Measurements from ENCODE around the gene SCYGR4. TPM values are rescaled to one million over a fixed set of nuclear protein-coding genes. Genes with fewer than 3 reads are reported as not detected.

The SCYGR4 gene
- total RNA-seq, 3 donors from 2014 or later = not detected

DNA sequence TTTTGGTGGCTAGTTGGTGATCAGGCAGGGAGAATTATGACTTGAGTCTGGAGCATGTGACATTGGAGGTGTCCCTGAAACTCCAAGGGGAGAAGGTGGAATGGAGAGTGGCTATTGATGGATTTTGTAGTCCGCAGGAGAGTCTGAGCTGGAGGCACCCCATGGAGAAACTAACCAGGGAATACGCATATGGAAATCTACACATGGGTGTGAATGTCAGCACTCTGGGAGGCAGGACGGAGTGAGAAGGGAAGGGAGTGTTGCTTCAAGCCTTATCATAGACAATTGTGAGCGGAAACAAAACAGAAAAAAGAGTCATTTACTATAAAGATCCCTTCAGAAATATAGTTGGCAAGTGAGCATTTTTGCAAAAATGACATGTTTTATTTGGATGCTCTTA lies 667 bp upstream of the SCYGR4 start:
- TF ChIP-seq POLR2A (IDR thresholded peaks at IDR 0.05) = no peak
- TF ChIP-seq POLR2AphosphoS5 (IDR thresholded peaks at IDR 0.05) = no peak
- TF ChIP-seq CTCF (IDR thresholded peaks at IDR 0.05) = no peak
- H3K36me3 ChIP-seq = no peaks in the 10 kb centered on the region
- no peak overlapping the region for H3K27ac ChIP-seq
- intact Hi-C loops (cut with DNase I; ENCODE audit: low total_unique reads) = no loop called here
- DNase-seq (ENCODE audit: low spot score in 2 of 2) = no peak
- no peaks in the 10 kb centered on the region for H3K9me3 ChIP-seq
- H3K4me3 ChIP-seq = no peak overlapping the region
- no peaks in the 10 kb centered on the region for H3K4me1 ChIP-seq
- peaks cover 0 to 7% of the 10 kb centered on the region in 2 donors for H3K27me3 ChIP-seq

- no peak overlapping the region for H3K4me3 ChIP-seq
- no peaks in the 10 kb centered on the region for H3K4me1 ChIP-seq
- no peak for TF ChIP-seq POLR2A (IDR thresholded peaks at IDR 0.05)
- TF ChIP-seq POLR2AphosphoS5 (IDR thresholded peaks at IDR 0.05) = no peak
- no peak for TF ChIP-seq CTCF (IDR thresholded peaks at IDR 0.05)
- no peaks in the 10 kb centered on the region for H3K9me3 ChIP-seq
- intact Hi-C loops (cut with DNase I; ENCODE audit: low total_unique reads) = no loop called here
- no peak for DNase-seq (ENCODE audit: low spot score in 2 of 2)
- H3K27ac ChIP-seq = no peak overlapping the region
- H3K36me3 ChIP-seq = no peaks in the 10 kb centered on the region
- no peaks in the 10 kb centered on the region for H3K27me3 ChIP-seq
These were observed 5.9 kb downstream of the SCYGR4 start for GRCh38 chr2:227623226-227623625.

DNA sequence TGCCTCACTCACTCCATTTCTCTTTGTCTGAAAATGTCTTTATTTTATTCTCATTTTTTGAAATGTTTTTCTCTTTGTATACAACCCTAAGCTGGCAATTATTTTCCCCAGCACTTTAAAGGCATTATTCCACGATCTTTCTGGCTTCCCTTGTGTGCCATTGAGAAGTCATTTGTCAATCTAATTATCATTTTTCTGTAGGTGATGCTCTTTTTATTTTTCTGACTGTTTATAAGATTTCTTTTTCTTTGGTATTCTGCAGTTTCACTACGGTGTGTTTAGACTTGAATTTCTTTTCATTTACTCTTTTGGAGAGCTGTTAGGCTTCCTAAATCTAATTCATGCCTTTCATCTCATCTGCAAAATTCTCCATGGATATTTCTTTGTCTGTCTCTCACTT lies 8.1 kb downstream of the SCYGR4 start:
- TF ChIP-seq CTCF (IDR thresholded peaks at IDR 0.05) (no peak), POLR2A (IDR thresholded peaks at IDR 0.05) (no peak), POLR2AphosphoS5 (IDR thresholded peaks at IDR 0.05) (no peak)
- H3K9me3 ChIP-seq = no peaks in the 10 kb centered on the region
- H3K36me3 ChIP-seq = no peaks in the 10 kb centered on the region
- intact Hi-C loops (cut with DNase I; ENCODE audit: low total_unique reads) = no loop called here
- H3K27me3 ChIP-seq = no peaks in the 10 kb centered on the region
- DNase-seq (ENCODE audit: low spot score in 2 of 2) = no peak
- no peak overlapping the region for H3K4me3 ChIP-seq
- no peaks in the 10 kb centered on the region for H3K4me1 ChIP-seq
- H3K27ac ChIP-seq = no peak overlapping the region

- Histone ChIP-seq H3K9me3 (no peaks in the 10 kb centered on the region), H3K4me1 (no peaks in the 10 kb centered on the region), H3K4me3 (no peak overlapping the region), H3K36me3 (no peaks in the 10 kb centered on the region), H3K27ac (no peak overlapping the region), H3K27me3 (no peaks in the 10 kb centered on the region)
- intact Hi-C loops (cut with DNase I; ENCODE audit: low total_unique reads) = no loop called here
- no peak for TF ChIP-seq POLR2AphosphoS5 (IDR thresholded peaks at IDR 0.05)
- no peak for TF ChIP-seq CTCF (IDR thresholded peaks at IDR 0.05)
- no peak for TF ChIP-seq POLR2A (IDR thresholded peaks at IDR 0.05)
- no peak for DNase-seq (ENCODE audit: low spot score in 2 of 2)
These were observed 9.4 kb downstream of the SCYGR4 start for GRCh38 chr2:227626580-227627151.

GRCh38 chr2:227627769-227628168 lies 10.5 kb downstream of the SCYGR4 start:
- DNase-seq (ENCODE audit: low spot score in 2 of 2) = no peak
- no peaks in the 10 kb centered on the region for H3K36me3 ChIP-seq
- intact Hi-C loops (cut with DNase I; ENCODE audit: low total_unique reads) = no loop called here
- no peaks in the 10 kb centered on the region for H3K4me1 ChIP-seq
- no peaks in the 10 kb centered on the region for H3K9me3 ChIP-seq
- H3K27me3 ChIP-seq = no peaks in the 10 kb centered on the region
- no peak overlapping the region for H3K27ac ChIP-seq
- no peak for TF ChIP-seq POLR2A (IDR thresholded peaks at IDR 0.05)
- TF ChIP-seq POLR2AphosphoS5 (IDR thresholded peaks at IDR 0.05) = no peak
- TF ChIP-seq CTCF (IDR thresholded peaks at IDR 0.05) = no peak
- H3K4me3 ChIP-seq = no peak overlapping the region

Data from breast epithelium (tissue), 4 donors.